ENCODE data around the gene ENKD1. TPM values are rescaled to one million over a fixed set of nuclear protein-coding genes. Genes with fewer than 3 reads are reported as not detected.

Gene ENKD1
- total RNA-seq, 1 experiment from 2014 or later = 13.6 TPM

GRCh38 chr16:67679935-67680897 is 13.7 kb upstream of the ENKD1 start:
- no peak for DNase-seq (ENCODE audit: low read depth)

GRCh38 chr16:67678354-67679023 is 11.9 kb upstream of the ENKD1 start:
- no peak for DNase-seq (ENCODE audit: low read depth)

- no peak for DNase-seq (ENCODE audit: low read depth)
Observed at GRCh38 chr16:67677712-67678111, 11.2 kb upstream of the ENKD1 start.

- DNase-seq (ENCODE audit: low read depth) = no peak
Observed at GRCh38 chr16:67676939-67677338, 10.4 kb upstream of the ENKD1 start.

- DNase-seq (ENCODE audit: low read depth) = no peak
Observed at GRCh38 chr16:67676516-67676915, 10.0 kb upstream of the ENKD1 start.

- DNase-seq (ENCODE audit: low read depth) = no peak
Observed at GRCh38 chr16:67675999-67676398, 9.4 kb upstream of the ENKD1 start.

GRCh38 chr16:67675579-67675935 is 9.0 kb upstream of the ENKD1 start:
- no peak for DNase-seq (ENCODE audit: low read depth)

- no peak for DNase-seq (ENCODE audit: low read depth)
Observed at GRCh38 chr16:67674851-67675578, 8.5 kb upstream of the ENKD1 start.

- peak; percentile 32 for DNase-seq (ENCODE audit: low read depth)
Observed at GRCh38 chr16:67673712-67674580, 7.4 kb upstream of the ENKD1 start.

- DNase-seq (ENCODE audit: low read depth) = peak; percentile 76
Observed at GRCh38 chr16:67672739-67673662, 6.5 kb upstream of the ENKD1 start.

GRCh38 chr16:67672306-67672705 is 5.8 kb upstream of the ENKD1 start:
- no peak for DNase-seq (ENCODE audit: low read depth)

GRCh38 chr16:67669499-67670101 is 3.0 kb upstream of the ENKD1 start:
- no peak for DNase-seq (ENCODE audit: low read depth)

GRCh38 chr16:67668495-67669157 is 2.1 kb upstream of the ENKD1 start:
- DNase-seq (ENCODE audit: low read depth) = no peak

GRCh38 chr16:67667817-67668494 is 1.4 kb upstream of the ENKD1 start:
- peak; percentile 95 for DNase-seq (ENCODE audit: low read depth)

GRCh38 chr16:67667453-67667816 is 885 bp upstream of the ENKD1 start:
- DNase-seq (ENCODE audit: low read depth) = no peak

- peak; percentile 38 for DNase-seq (ENCODE audit: low read depth)
Observed at GRCh38 chr16:67666032-67666551, 458 bp downstream of the ENKD1 start.

GRCh38 chr16:67665598-67665997 is 952 bp downstream of the ENKD1 start:
- no peak for DNase-seq (ENCODE audit: low read depth)

GRCh38 chr16:67664871-67665270 is 1.7 kb downstream of the ENKD1 start:
- DNase-seq (ENCODE audit: low read depth) = no peak

- DNase-seq (ENCODE audit: low read depth) = no peak
Observed at GRCh38 chr16:67664258-67664657, 2.3 kb downstream of the ENKD1 start.

Data from RPMI7951 (cell line).